OCI-LY7 (cell line): Measurements from ENCODE around the gene CD300E. TPM values are rescaled to one million over a fixed set of nuclear protein-coding genes. Genes with fewer than 3 reads are reported as not detected.

ENCODE experiments used
- BruUV-seq: library from RNA; stranded (reverse); fragments of 400-500 nt; replicated peaks from 2 replicates; lab custom pipeline; 2021; lab: Mats Ljungman, UMichigan
- CTCF ChIA-PET: fragments of 300-600 bp; sonication (Branson Sonifier 250); formaldehyde crosslinking; loops from one replicate; lab custom pipeline; 2022; ENCODE audit warnings: antibody characterized with exemption; ENCODE audit not compliant: unreplicated experiment; lab: Charles Lee
- POLR2A ChIA-PET: fragments of 300-600 bp; sonication (Branson Sonifier 250); formaldehyde crosslinking; loops from one replicate; lab custom pipeline; 2022; ENCODE audit warnings: antibody characterized with exemption; lab: Charles Lee
- DNase-seq: peaks from one replicate; pipeline ENCODE4 v3.0.0-alpha.2; 2015; ENCODE audit warnings: low spot score
- H2AFZ ChIP-seq: fragments of 200-600 bp; sonication (generic), shearing (Covaris generic); 2 replicates; pipeline ENCODE4 v1.6.1; 2014; ENCODE audit warnings: mild to moderate bottlenecking, antibody characterized with exemption, low read length, moderate library complexity
- H3K27ac ChIP-seq: fragments of 200-600 bp; sonication (generic); 2 replicates; pipeline ENCODE4 v1.5.1; 2014; ENCODE audit warnings: mixed run types, low read depth, mild to moderate bottlenecking, moderate library complexity, low read length, inconsistent platforms; ENCODE audit not compliant: poor library complexity, severe bottlenecking
- H3K36me3 ChIP-seq: fragments of 200-600 bp; sonication (generic); 2 replicates; pipeline ENCODE4 v1.6.1; 2014; ENCODE audit warnings: mild to moderate bottlenecking, antibody characterized with exemption, low read length, moderate library complexity, mixed read lengths; ENCODE audit not compliant: insufficient read depth
- H3K4me1 ChIP-seq: fragments of 200-600 bp; sonication (generic); 2 replicates; pipeline ENCODE4 v1.5.1; 2014; ENCODE audit warnings: mild to moderate bottlenecking, low read length; ENCODE audit not compliant: insufficient read depth, poor library complexity, severe bottlenecking
- H3K4me2 ChIP-seq: fragments of 200-600 bp; sonication (generic); 2 replicates; pipeline ENCODE4 v1.6.1; 2014; ENCODE audit warnings: mild to moderate bottlenecking, low read length
- H3K4me3 ChIP-seq: fragments of 200-600 bp; sonication (generic); 2 replicates; pipeline ENCODE4 v1.5.1; 2014; ENCODE audit warnings: mild to moderate bottlenecking, low read depth, low read length; ENCODE audit not compliant: poor library complexity, severe bottlenecking
- H3K79me2 ChIP-seq: fragments of 200-600 bp; sonication (generic); 2 replicates; pipeline ENCODE4 v1.6.1; 2016; ENCODE audit warnings: low read depth, mild to moderate bottlenecking, low read length, moderate library complexity, mixed read lengths; ENCODE audit not compliant: insufficient read depth
- H3K9me2 ChIP-seq: fragments of 200-600 bp; sonication (generic); 2 replicates; pipeline ENCODE4 v1.6.1; 2016; ENCODE audit warnings: mild to moderate bottlenecking, low read length, mixed read lengths; ENCODE audit not compliant: insufficient read depth
- H3K9me3 ChIP-seq: fragments of 200-600 bp; sonication (generic); 2 replicates; pipeline ENCODE4 v1.6.1; 2014; ENCODE audit warnings: mild to moderate bottlenecking, mixed run types, low read length, mixed read lengths
- H4K20me1 ChIP-seq: fragments of 200-600 bp; sonication (generic); 2 replicates; pipeline ENCODE4 v1.6.1; 2014; ENCODE audit warnings: mild to moderate bottlenecking, antibody characterized with exemption, low read length, moderate library complexity, mixed read lengths; ENCODE audit not compliant: insufficient read depth
- EZH2phosphoT487 ChIP-seq: fragments of 200-600 bp; sonication (generic); IDR thresholded peaks from 2 replicates; pipeline ENCODE4 v1.6.1; 2018; ENCODE audit warnings: low read depth, borderline replicate concordance, mild to moderate bottlenecking, mixed run types, antibody characterized with exemption, low read length, moderate library complexity, mixed read lengths
- intact Hi-C: fragments of 100-400 bp; cut with micrococcal nuclease; formaldehyde crosslinking; loops from one replicate; pipeline ENCODE4 v1.10.0; 2022; ENCODE audit not compliant: unreplicated experiment
- total RNA-seq, 2 experiments: library from RNA; depleted of rRNA in 1 of 2; stranded (reverse); fragments of >200 nt in 1 of 2; shearing (Covaris generic) in 1 of 2; gene quantifications; 2 replicates each; pipeline ENCODE4 v1.2.3, GENCODE V29; 2014 to 2022
- TF ChIP-seq, protein P1 (sequence below): fragments of 200-600 bp; sonication (generic); conservative IDR thresholded peaks from 2 replicates; pipeline ENCODE4 v1.5.1; 2014; ENCODE audit warnings: mild to moderate bottlenecking, antibody characterized with exemption, low read length, moderate library complexity, mixed read lengths

The CD300E gene
- total RNA-seq, 2 experiments from 2014 or later, result not detected

- ChIA-PET CTCF (no interaction called here), POLR2A (interaction anchor here (0.6 to 0.7 kb wide), 3 partner anchors 145 to 199 kb away, joined by 3 read pairs; no protein-coding TSS in a partner anchor)
- no peaks in the 10 kb centered on the region for H3K36me3 ChIP-seq
- TF ChIP-seq, protein P1, sequence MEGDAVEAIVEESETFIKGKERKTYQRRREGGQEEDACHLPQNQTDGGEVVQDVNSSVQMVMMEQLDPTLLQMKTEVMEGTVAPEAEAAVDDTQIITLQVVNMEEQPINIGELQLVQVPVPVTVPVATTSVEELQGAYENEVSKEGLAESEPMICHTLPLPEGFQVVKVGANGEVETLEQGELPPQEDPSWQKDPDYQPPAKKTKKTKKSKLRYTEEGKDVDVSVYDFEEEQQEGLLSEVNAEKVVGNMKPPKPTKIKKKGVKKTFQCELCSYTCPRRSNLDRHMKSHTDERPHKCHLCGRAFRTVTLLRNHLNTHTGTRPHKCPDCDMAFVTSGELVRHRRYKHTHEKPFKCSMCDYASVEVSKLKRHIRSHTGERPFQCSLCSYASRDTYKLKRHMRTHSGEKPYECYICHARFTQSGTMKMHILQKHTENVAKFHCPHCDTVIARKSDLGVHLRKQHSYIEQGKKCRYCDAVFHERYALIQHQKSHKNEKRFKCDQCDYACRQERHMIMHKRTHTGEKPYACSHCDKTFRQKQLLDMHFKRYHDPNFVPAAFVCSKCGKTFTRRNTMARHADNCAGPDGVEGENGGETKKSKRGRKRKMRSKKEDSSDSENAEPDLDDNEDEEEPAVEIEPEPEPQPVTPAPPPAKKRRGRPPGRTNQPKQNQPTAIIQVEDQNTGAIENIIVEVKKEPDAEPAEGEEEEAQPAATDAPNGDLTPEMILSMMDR, result no peak
- TF ChIP-seq EZH2phosphoT487, result no peak
- 0 out of 2 replicates have a peak, but pooled peaks cover 3% of the 10 kb centered on the region for H3K9me3 ChIP-seq
- H3K9me2 ChIP-seq, result no peaks in the 10 kb centered on the region
- no peaks in the 10 kb centered on the region for H4K20me1 ChIP-seq
- H3K27ac ChIP-seq, result no peak overlapping the region
- intact Hi-C loops, result no loop called here
- H3K4me2 ChIP-seq, result no peak overlapping the region
- H3K4me1 ChIP-seq, result no peaks in the 10 kb centered on the region
- no peak overlapping the region for H3K4me3 ChIP-seq
- BruUV-seq, result no TSS peak
- H3K79me2 ChIP-seq, result no peaks in the 10 kb centered on the region
- H2AFZ ChIP-seq, result no peak overlapping the region
- DNase-seq, result no peak
Measured at GRCh38 chr17:74591503-74591902, 32.0 kb downstream of the CD300E start.

- Histone ChIP-seq H3K4me1 (no peaks in the 10 kb centered on the region), H3K27ac (no peak overlapping the region), H3K4me3 (no peak overlapping the region), H4K20me1 (no peaks in the 10 kb centered on the region), H3K9me2 (no peaks in the 10 kb centered on the region), H3K4me2 (no peak overlapping the region), H2AFZ (no peak overlapping the region), H3K79me2 (no peaks in the 10 kb centered on the region), H3K9me3 (peaks cover 5% of the 10 kb centered on the region; the same call in 1 of the 2 replicates), H3K36me3 (no peaks in the 10 kb centered on the region)
- BruUV-seq, result no TSS peak
- CTCF ChIA-PET, result no interaction called here
- no peak for DNase-seq
- intact Hi-C loops, result no loop called here
- no peak for TF ChIP-seq EZH2phosphoT487
- TF ChIP-seq, protein P1, result no peak
- POLR2A ChIA-PET, result no interaction called here
Measured at GRCh38 chr17:74585711-74586110, 37.8 kb downstream of the CD300E start.

DNA sequence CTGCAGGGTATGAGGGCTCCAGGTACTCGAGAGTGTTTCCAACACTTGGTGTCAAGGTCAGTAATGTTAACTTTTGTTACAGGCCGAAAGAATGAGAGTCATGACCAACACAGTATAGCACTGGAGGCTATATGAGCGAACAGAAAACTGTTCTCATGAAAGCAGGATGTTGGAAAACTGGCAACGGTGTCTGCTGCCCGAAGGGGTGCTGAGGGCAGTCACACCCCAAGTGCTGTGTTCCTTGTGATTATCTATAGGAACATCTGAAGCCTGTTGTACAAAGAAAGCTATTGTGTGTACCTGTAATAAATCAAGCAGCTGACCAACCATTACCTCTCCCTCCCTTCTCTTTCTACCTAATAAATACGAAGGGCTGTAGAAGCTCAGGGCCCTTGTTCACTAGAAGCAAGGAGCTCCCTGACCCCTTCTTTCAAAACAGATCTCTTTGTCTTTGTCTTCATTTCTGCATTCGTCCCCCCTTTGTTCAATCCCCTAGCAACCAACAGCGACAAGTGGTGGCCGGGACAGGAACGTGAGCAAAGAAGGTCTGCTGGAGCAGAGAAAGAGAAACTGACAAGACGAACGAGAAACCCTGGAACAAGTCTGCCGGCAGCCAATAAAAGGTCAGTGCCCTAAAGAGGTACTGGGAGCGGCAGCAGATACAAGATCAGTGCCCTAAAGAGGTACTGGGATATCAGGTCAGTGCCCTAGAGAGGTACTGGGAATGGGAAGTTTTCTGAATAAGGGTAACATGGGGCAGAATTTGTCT, 39.1 kb downstream of the CD300E start:
- Histone ChIP-seq H4K20me1 (no peaks in the 10 kb centered on the region), H3K9me3 (peaks cover 5% of the 10 kb centered on the region; the same call in 1 of the 2 replicates), H3K27ac (no peak overlapping the region), H3K4me2 (no peak overlapping the region), H2AFZ (no peak overlapping the region), H3K4me1 (no peaks in the 10 kb centered on the region), H3K36me3 (no peaks in the 10 kb centered on the region), H3K79me2 (no peaks in the 10 kb centered on the region), H3K9me2 (no peaks in the 10 kb centered on the region), H3K4me3 (no peak overlapping the region)
- ChIA-PET POLR2A (no interaction called here), CTCF (no interaction called here)
- DNase-seq, result no peak
- intact Hi-C loops, result no loop called here
- no peak for TF ChIP-seq EZH2phosphoT487
- TF ChIP-seq, protein P1, result no peak
- no TSS peak for BruUV-seq
